Measurements from ENCODE around the gene LINC00632. TPM values are rescaled to one million over a fixed set of nuclear protein-coding genes. Genes with fewer than 3 reads are reported as not detected.
A peak's percentile ranks its signal among the peaks of the same experiment; 100 is the strongest.

The LINC00632 gene
- total RNA-seq, 1 experiment from 2014 or later, result 7.4 TPM

- TF ChIP-seq, protein P1, sequence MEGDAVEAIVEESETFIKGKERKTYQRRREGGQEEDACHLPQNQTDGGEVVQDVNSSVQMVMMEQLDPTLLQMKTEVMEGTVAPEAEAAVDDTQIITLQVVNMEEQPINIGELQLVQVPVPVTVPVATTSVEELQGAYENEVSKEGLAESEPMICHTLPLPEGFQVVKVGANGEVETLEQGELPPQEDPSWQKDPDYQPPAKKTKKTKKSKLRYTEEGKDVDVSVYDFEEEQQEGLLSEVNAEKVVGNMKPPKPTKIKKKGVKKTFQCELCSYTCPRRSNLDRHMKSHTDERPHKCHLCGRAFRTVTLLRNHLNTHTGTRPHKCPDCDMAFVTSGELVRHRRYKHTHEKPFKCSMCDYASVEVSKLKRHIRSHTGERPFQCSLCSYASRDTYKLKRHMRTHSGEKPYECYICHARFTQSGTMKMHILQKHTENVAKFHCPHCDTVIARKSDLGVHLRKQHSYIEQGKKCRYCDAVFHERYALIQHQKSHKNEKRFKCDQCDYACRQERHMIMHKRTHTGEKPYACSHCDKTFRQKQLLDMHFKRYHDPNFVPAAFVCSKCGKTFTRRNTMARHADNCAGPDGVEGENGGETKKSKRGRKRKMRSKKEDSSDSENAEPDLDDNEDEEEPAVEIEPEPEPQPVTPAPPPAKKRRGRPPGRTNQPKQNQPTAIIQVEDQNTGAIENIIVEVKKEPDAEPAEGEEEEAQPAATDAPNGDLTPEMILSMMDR (IDR thresholded peaks at IDR 0.05; ENCODE audit: unreplicated experiment), result peak; percentile 74
- Mint-ChIP-seq H3K27me3 (ENCODE audit: insufficient read depth, unreplicated experiment) (no peaks in the 10 kb centered on the region), H3K27ac (ENCODE audit: low read depth, unreplicated experiment) (no peak overlapping the region), H3K4me1 (ENCODE audit: insufficient read depth, unreplicated experiment) (peaks cover 9% of the 10 kb centered on the region), H3K4me3 (ENCODE audit: unreplicated experiment) (no peak overlapping the region), H3K9me3 (ENCODE audit: unreplicated experiment) (no peaks in the 10 kb centered on the region), H3K36me3 (ENCODE audit: insufficient read depth, unreplicated experiment) (no peaks in the 10 kb centered on the region)
- peak; percentile 78 for DNase-seq (ENCODE audit: unreplicated experiment)
- BruUV-seq (replicated peaks), result no TSS peak
- ChIA-PET POLR2A (interaction anchor here (0.5 kb wide), 1 partner anchor 198 kb away, joined by 4 read pairs; no protein-coding TSS in a partner anchor), CTCF (interaction anchor here (0.6 to 2.7 kb wide), 45 partner anchors 8 to 1693 kb away, joined by 3 to 18 read pairs (median 4); no protein-coding TSS in a partner anchor)
- intact Hi-C loops (cut with micrococcal nuclease), result no loop called here
Observed at GRCh38 chrX:140762061-140762460, 52.5 kb downstream of the LINC00632 start.

DNA sequence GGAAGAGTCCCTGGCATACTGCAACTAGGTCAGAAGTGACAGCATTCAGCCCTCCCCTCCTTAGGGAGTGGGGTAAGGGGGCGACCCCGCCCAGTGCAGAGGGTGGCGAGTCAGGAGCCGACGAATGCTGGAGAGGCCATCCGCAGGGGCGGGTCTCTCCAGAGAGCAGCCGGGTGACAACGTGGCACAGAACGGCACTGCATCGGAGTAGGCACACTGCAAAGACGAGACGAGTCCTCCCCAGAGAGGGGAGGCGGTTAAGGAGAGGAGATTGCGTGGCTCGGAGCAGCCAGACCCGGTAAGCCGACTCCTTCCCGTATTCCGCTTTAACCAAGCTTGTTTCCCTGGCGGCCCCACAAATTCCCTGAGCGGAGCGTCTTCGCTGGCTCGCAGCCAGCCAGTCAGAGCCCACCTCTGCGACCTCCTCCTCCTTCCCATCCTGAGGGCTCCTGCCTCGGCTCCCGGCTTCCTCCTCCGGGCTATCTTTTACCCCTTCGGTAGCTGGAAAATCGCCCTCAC, 54.9 kb downstream of the LINC00632 start:
- Mint-ChIP-seq H3K4me3 (ENCODE audit: unreplicated experiment) (no peak overlapping the region), H3K27ac (ENCODE audit: low read depth, unreplicated experiment) (no peak overlapping the region)
- intact Hi-C loops (cut with micrococcal nuclease), result no loop called here

DNA sequence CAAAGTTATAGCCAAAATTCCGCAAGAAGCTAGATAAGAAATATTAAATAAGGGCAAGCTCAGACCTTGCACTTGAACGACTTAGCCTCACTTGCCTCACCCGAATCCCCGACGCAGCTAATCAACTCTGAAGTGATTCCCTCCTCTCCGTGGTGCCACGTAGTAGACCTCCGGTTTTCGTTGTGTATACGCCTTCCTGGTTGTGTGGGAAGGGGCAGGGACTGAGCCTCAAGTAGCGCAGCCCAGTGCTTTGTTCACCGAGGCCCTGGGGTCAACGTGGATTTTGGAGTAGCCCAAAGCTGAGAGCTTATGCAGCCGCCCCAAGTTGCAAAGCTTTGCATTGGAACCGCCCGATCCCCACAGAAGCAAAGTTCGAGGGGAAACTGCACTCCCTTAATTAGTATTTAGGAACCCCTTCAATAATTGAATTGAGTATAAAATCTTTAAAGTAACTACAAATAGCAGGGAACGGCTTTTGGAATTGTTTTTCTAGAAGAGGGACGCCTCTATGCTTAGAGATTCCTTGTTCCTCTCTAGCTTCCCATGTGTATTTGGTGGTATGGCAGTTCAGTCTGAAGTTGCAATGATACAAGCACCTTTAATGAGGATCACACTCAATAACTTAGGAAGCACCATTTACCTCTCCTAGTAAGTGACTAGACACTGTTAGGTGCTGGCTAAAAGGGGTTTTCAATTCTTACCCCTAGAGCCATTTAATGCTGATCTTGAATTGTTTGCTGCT, 55.7 kb downstream of the LINC00632 start:
- DNase-seq (ENCODE audit: unreplicated experiment), result no peak
- ChIA-PET POLR2A (no interaction called here), CTCF (interaction anchor here (0.6 to 3.9 kb wide), 31 partner anchors 10 to 1429 kb away, joined by 3 to 26 read pairs (median 4); no protein-coding TSS in a partner anchor)
- H3K36me3 Mint-ChIP-seq (ENCODE audit: insufficient read depth, unreplicated experiment), result no peaks in the 10 kb centered on the region
- H3K27ac Mint-ChIP-seq (ENCODE audit: low read depth, unreplicated experiment), result no peak overlapping the region
- intact Hi-C loops (cut with micrococcal nuclease), result no loop called here
- no TSS peak for BruUV-seq (replicated peaks)
- no peaks in the 10 kb centered on the region for H3K27me3 Mint-ChIP-seq (ENCODE audit: insufficient read depth, unreplicated experiment)
- no peaks in the 10 kb centered on the region for H3K9me3 Mint-ChIP-seq (ENCODE audit: unreplicated experiment)
- H3K4me1 Mint-ChIP-seq (ENCODE audit: insufficient read depth, unreplicated experiment), result peaks cover 9% of the 10 kb centered on the region
- H3K4me3 Mint-ChIP-seq (ENCODE audit: unreplicated experiment), result no peak overlapping the region
- TF ChIP-seq, protein P1 (IDR thresholded peaks at IDR 0.05; ENCODE audit: unreplicated experiment), result no peak

More for the DNA sequence above, 54.9 kb downstream of the LINC00632 start:
- Mint-ChIP-seq H3K4me1 (ENCODE audit: insufficient read depth, unreplicated experiment) (peaks cover 9% of the 10 kb centered on the region), H3K36me3 (ENCODE audit: insufficient read depth, unreplicated experiment) (no peaks in the 10 kb centered on the region), H3K27me3 (ENCODE audit: insufficient read depth, unreplicated experiment) (no peaks in the 10 kb centered on the region), H3K9me3 (ENCODE audit: unreplicated experiment) (no peaks in the 10 kb centered on the region)
- BruUV-seq (replicated peaks), result no TSS peak
- ChIA-PET POLR2A (no interaction called here), CTCF (interaction anchor here (0.7 to 3.9 kb wide), 12 partner anchors 12 to 1788 kb away, joined by 3 to 22 read pairs (median 4); no protein-coding TSS in a partner anchor)
- TF ChIP-seq, protein P1 (IDR thresholded peaks at IDR 0.05; ENCODE audit: unreplicated experiment), result no peak
- no peak for DNase-seq (ENCODE audit: unreplicated experiment)

DNA sequence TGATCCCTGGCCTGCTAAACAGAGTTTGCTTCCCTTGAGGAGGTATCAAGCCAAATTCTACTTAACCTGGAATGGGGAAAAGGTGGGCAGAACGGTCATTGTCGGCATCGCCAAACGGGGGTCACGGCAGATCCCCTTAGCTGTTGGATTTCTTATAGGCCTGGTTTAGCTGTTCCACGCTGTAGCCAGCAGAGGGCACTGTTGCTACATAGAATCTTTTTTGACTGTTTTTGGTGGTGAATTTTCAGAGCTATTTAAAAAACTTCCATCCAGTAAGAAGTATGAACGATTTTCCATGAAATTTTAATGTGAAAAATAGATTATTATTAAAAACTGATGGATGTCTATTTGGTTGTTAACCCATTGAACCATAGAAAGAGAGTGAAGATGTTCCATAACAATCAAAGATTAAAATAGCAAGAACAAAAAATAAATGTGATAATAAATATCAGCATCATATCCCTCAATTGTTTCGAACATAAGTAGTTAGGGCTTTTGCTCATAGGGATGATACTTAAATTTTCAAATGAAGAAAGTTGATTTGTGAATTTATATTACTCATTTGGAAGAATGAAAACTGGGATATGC, 56.6 kb downstream of the LINC00632 start:
- intact Hi-C loops (cut with micrococcal nuclease), result loop anchor here (1.0 to 2.0 kb wide), 3 partner anchors 53 to 1323 kb away; no protein-coding TSS in a partner anchor
- no peaks in the 10 kb centered on the region for H3K9me3 Mint-ChIP-seq (ENCODE audit: unreplicated experiment)
- no peak overlapping the region for H3K27ac Mint-ChIP-seq (ENCODE audit: low read depth, unreplicated experiment)
- H3K36me3 Mint-ChIP-seq (ENCODE audit: insufficient read depth, unreplicated experiment), result no peaks in the 10 kb centered on the region
- no peaks in the 10 kb centered on the region for H3K27me3 Mint-ChIP-seq (ENCODE audit: insufficient read depth, unreplicated experiment)
- ChIA-PET CTCF (interaction anchor here (0.6 to 3.9 kb wide), 31 partner anchors 11 to 1428 kb away, joined by 3 to 26 read pairs (median 4); no protein-coding TSS in a partner anchor), POLR2A (interaction anchor here (0.7 kb wide), 1 partner anchor 1343 kb away, joined by 3 read pairs; no protein-coding TSS in a partner anchor)
- no peak overlapping the region for H3K4me3 Mint-ChIP-seq (ENCODE audit: unreplicated experiment)
- DNase-seq (ENCODE audit: unreplicated experiment), result peak; percentile 76
- no TSS peak for BruUV-seq (replicated peaks)
- H3K4me1 Mint-ChIP-seq (ENCODE audit: insufficient read depth, unreplicated experiment), result peaks cover 9% of the 10 kb centered on the region
- TF ChIP-seq, protein P1 (IDR thresholded peaks at IDR 0.05; ENCODE audit: unreplicated experiment), result peak; percentile 83

All from MCF 10A (cell line).